Measurements from ENCODE around the gene TGM5. TPM values are rescaled to one million over a fixed set of nuclear protein-coding genes. Genes with fewer than 3 reads are reported as not detected.
"Not testable (repeated sequence)": the region's sequence is repeated elsewhere in the genome, so short reads cannot be mapped to it uniquely, and the experiment has no call there.

The TGM5 gene
- total RNA-seq, 2 experiments from 2014 or later = 0.20 to 0.28 TPM

- POLR2A ChIA-PET = no interaction called here
- Mint-ChIP-seq H3K4me3 (no peak overlapping the region), H3K9me3 (no peaks in the 10 kb centered on the region), H3K27ac (no peak overlapping the region), H3K36me3 (ENCODE audit: low read depth) (no peaks in the 10 kb centered on the region), H3K4me1 (peaks cover 18% of the 10 kb centered on the region), H3K27me3 (peaks cover 3% of the 10 kb centered on the region)
- CTCF ChIA-PET = interaction anchor here (0.6 to 1.2 kb wide), 2 partner anchors 9 to 12 kb away, joined by 3 to 4 read pairs; no protein-coding TSS in a partner anchor
- no peak for DNase-seq
Observed at GRCh38 chr15:43237842-43238470, 28.8 kb downstream of the TGM5 start.

GRCh38 chr15:43235536-43235935, 31.2 kb downstream of the TGM5 start:
- Mint-ChIP-seq H3K27me3 (peaks cover 3% of the 10 kb centered on the region), H3K9me3 (no peaks in the 10 kb centered on the region), H3K27ac (no peak overlapping the region), H3K4me1 (peaks cover 18% of the 10 kb centered on the region), H3K4me3 (no peak overlapping the region), H3K36me3 (ENCODE audit: low read depth) (no peaks in the 10 kb centered on the region)
- CTCF ChIA-PET = interaction anchor here (1.4 kb wide), 1 partner anchor 10 kb away, joined by 3 read pairs; no protein-coding TSS in a partner anchor
- POLR2A ChIA-PET = no interaction called here
- DNase-seq = no peak

- Mint-ChIP-seq H3K9me3 (no peaks in the 10 kb centered on the region), H3K4me1 (no peaks in the 10 kb centered on the region), H3K4me3 (no peak overlapping the region), H3K36me3 (ENCODE audit: low read depth) (no peaks in the 10 kb centered on the region), H3K27ac (no peak overlapping the region), H3K27me3 (peaks cover 3% of the 10 kb centered on the region)
- CTCF ChIA-PET = interaction anchor here (1.0 to 1.1 kb wide), 3 partner anchors 28 to 53 kb away, joined by 3 to 5 read pairs (median 4); no protein-coding TSS in a partner anchor
- POLR2A ChIA-PET = no interaction called here
- DNase-seq = no peak
Observed at GRCh38 chr15:43232289-43232874, 34.3 kb downstream of the TGM5 start.

GRCh38 chr15:43230640-43231115, 36.0 kb downstream of the TGM5 start:
- Mint-ChIP-seq H3K36me3 (ENCODE audit: low read depth) (no peaks in the 10 kb centered on the region), H3K9me3 (no peaks in the 10 kb centered on the region), H3K27ac (no peak overlapping the region), H3K4me3 (no peak overlapping the region), H3K4me1 (peaks cover 3% of the 10 kb centered on the region), H3K27me3 (peaks cover 3% of the 10 kb centered on the region)
- POLR2A ChIA-PET = no interaction called here
- CTCF ChIA-PET = interaction anchor here (0.7 kb wide), 2 partner anchors 15 to 55 kb away, joined by 3 to 4 read pairs; no protein-coding TSS in a partner anchor
- no peak for DNase-seq

- CTCF ChIA-PET = interaction anchor here (0.7 to 1.4 kb wide), 4 partner anchors 26 to 55 kb away, joined by 3 to 4 read pairs (median 4); no protein-coding TSS in a partner anchor
- Mint-ChIP-seq H3K9me3 (no peaks in the 10 kb centered on the region), H3K27me3 (peaks cover 3% of the 10 kb centered on the region), H3K27ac (no peak overlapping the region), H3K4me3 (no peak overlapping the region), H3K4me1 (peaks cover 5% of the 10 kb centered on the region), H3K36me3 (ENCODE audit: low read depth) (no peaks in the 10 kb centered on the region)
- POLR2A ChIA-PET = no interaction called here
- DNase-seq = no peak
Observed at GRCh38 chr15:43229977-43230376, 36.8 kb downstream of the TGM5 start.

GRCh38 chr15:43226436-43227305, 40.1 kb downstream of the TGM5 start:
- H3K9me3 Mint-ChIP-seq = no peaks in the 10 kb centered on the region
- CTCF ChIA-PET = interaction anchor here (1.5 to 3.2 kb wide), 15 partner anchors 10 to 144 kb away, joined by 3 to 162 read pairs (median 7); partner anchors contain the start of genes TGM5, TUBGCP4 and ZSCAN29
- no peak overlapping the region for H3K27ac Mint-ChIP-seq
- peaks cover 5% of the 10 kb centered on the region for H3K4me1 Mint-ChIP-seq
- no peaks in the 10 kb centered on the region for H3K36me3 Mint-ChIP-seq (ENCODE audit: low read depth)
- no peak overlapping the region for H3K4me3 Mint-ChIP-seq
- DNase-seq = no peak
- POLR2A ChIA-PET = interaction anchor here (1.1 to 2.2 kb wide), 2 partner anchors 59 to 507 kb away, joined by 3 to 13 read pairs; no protein-coding TSS in a partner anchor
- H3K27me3 Mint-ChIP-seq = peaks cover 3% of the 10 kb centered on the region

- not testable (repeated sequence) for H3K9me3 Mint-ChIP-seq
Observed at GRCh38 chr15:43225950-43226255, 40.8 kb downstream of the TGM5 start.

GRCh38 chr15:43225201-43225949, 41.4 kb downstream of the TGM5 start:
- CTCF ChIA-PET = interaction anchor here (0.5 to 3.2 kb wide), 32 partner anchors 8 to 1114 kb away, joined by 3 to 162 read pairs (median 4); partner anchors contain the start of genes PDIA3, TGM5, TUBGCP4 and ZSCAN29
- H3K4me3 Mint-ChIP-seq = no peak overlapping the region
- no peaks in the 10 kb centered on the region for H3K36me3 Mint-ChIP-seq (ENCODE audit: low read depth)
- no peaks in the 10 kb centered on the region for H3K9me3 Mint-ChIP-seq
- no peak overlapping the region for H3K27ac Mint-ChIP-seq
- DNase-seq = peak; percentile 54
- POLR2A ChIA-PET = interaction anchor here (1.1 to 2.2 kb wide), 2 partner anchors 60 to 508 kb away, joined by 3 to 13 read pairs; no protein-coding TSS in a partner anchor
- peaks cover 5% of the 10 kb centered on the region for H3K27me3 Mint-ChIP-seq
- H3K4me1 Mint-ChIP-seq = peaks cover 5% of the 10 kb centered on the region

More at GRCh38 chr15:43225950-43226255, 40.8 kb downstream of the TGM5 start:
- not testable (repeated sequence) for H3K4me3 Mint-ChIP-seq; H3K36me3 Mint-ChIP-seq (ENCODE audit: low read depth); DNase-seq; H3K4me1 Mint-ChIP-seq; H3K27ac Mint-ChIP-seq; H3K27me3 Mint-ChIP-seq
- CTCF ChIA-PET = interaction anchor here (0.9 to 3.2 kb wide), 28 partner anchors 8 to 520 kb away, joined by 3 to 162 read pairs (median 4); partner anchors contain the start of genes PDIA3, TGM5, TUBGCP4 and ZSCAN29
- POLR2A ChIA-PET = interaction anchor here (1.1 to 2.2 kb wide), 2 partner anchors 60 to 508 kb away, joined by 3 to 13 read pairs; no protein-coding TSS in a partner anchor

- Mint-ChIP-seq H3K4me1 (peaks cover 5% of the 10 kb centered on the region), H3K9me3 (peaks cover 3% of the 10 kb centered on the region), H3K27ac (no peak overlapping the region), H3K4me3 (no peak overlapping the region), H3K27me3 (peaks cover 11% of the 10 kb centered on the region), H3K36me3 (ENCODE audit: low read depth) (no peaks in the 10 kb centered on the region)
- CTCF ChIA-PET = no interaction called here
- DNase-seq = no peak
- POLR2A ChIA-PET = no interaction called here
Observed at GRCh38 chr15:43221422-43221821, 45.3 kb downstream of the TGM5 start.

GRCh38 chr15:43220991-43221403, 45.7 kb downstream of the TGM5 start, which contains the start of gene EPB42:
EPB42 (minus strand) TSS chr15:43221018; CDS start chr15:43220825, 193 bp downstream.
- peaks cover 5% of the 10 kb centered on the region for H3K4me1 Mint-ChIP-seq
- H3K27me3 Mint-ChIP-seq = peaks cover 11% of the 10 kb centered on the region
- no peak within 1 kb of the TSS for H3K27ac Mint-ChIP-seq
- ChIA-PET POLR2A (no interaction called here), CTCF (interaction anchor here (1.7 kb wide), 1 partner anchor 64 kb away, joined by 4 read pairs; no protein-coding TSS in a partner anchor)
- no peak within 1 kb of the TSS for H3K4me3 Mint-ChIP-seq
- DNase-seq = no peak
- H3K36me3 Mint-ChIP-seq (ENCODE audit: low read depth) = no peaks in the 10 kb centered on the region
- peaks cover 3% of the 10 kb centered on the region for H3K9me3 Mint-ChIP-seq

GRCh38 chr15:43219929-43220928, 46.5 kb downstream of the TGM5 start:
- Mint-ChIP-seq H3K36me3 (ENCODE audit: low read depth) (no peaks in the 10 kb centered on the region), H3K4me1 (no peaks in the 10 kb centered on the region), H3K9me3 (peaks cover 3% of the 10 kb centered on the region), H3K4me3 (no peak overlapping the region), H3K27me3 (peaks cover 11% of the 10 kb centered on the region), H3K27ac (no peak overlapping the region)
- no peak for DNase-seq
- POLR2A ChIA-PET = no interaction called here
- CTCF ChIA-PET = interaction anchor here (0.9 to 1.7 kb wide), 2 partner anchors 36 to 65 kb away, joined by 3 to 4 read pairs; no protein-coding TSS in a partner anchor

All from activated CD4-positive, alpha-beta memory T cell treated with anti-CD3 and anti-CD28 coated beads, Interleukin-2, amount 10 ng/mL, durations not matched to agents 7 days and 5 days (primary cell).